Measurements from ENCODE around the gene HEXD. TPM values are rescaled to one million over a fixed set of nuclear protein-coding genes. Genes with fewer than 3 reads are reported as not detected.
A peak's percentile ranks its signal among the peaks of the same experiment; 100 is the strongest.

Gene HEXD
- total and polyA plus RNA-seq, 10 of the 15 experiments (the other 5 are each of a cell fraction or from before 2014, with no cell fraction given): 1.6 to 24.2 (median 7.0) TPM

GRCh38 chr17:82418001-82418986 lies at the start of gene HEXD, which contains the start of gene OGFOD3 (continued):
- TF ChIP-seq E4F1 (IDR thresholded peaks at IDR 0.05; ENCODE audit: borderline replicate concordance, partially characterized antibody) (no peak), DPF2 (IDR thresholded peaks at IDR 0.05) (peak; percentile 94), ZNF384 (IDR thresholded peaks at IDR 0.05; ENCODE audit: borderline replicate concordance, low read depth, low read length) (no peak), ZNF24 (IDR thresholded peaks at IDR 0.05) (peak; percentile 73; the same call in 1 of the 2 replicates), CHD2 (IDR thresholded peaks at IDR 0.05; ENCODE audit: borderline replicate concordance, low read depth, low read length) (peak; percentile 78; the same call in 1 of the 2 replicates), CHD4 (IDR thresholded peaks at IDR 0.05) (no peak), CEBPZ (IDR thresholded peaks at IDR 0.05; ENCODE audit: low read depth, low read length) (peak; percentile 55; the same call in 1 of the 2 replicates), RFX5 (IDR thresholded peaks at IDR 0.05; ENCODE audit: low read depth, low read length) (0 out of 2 replicates have a peak, but pooled peaks have one; percentile 16), CUX1 (IDR thresholded peaks at IDR 0.05; ENCODE audit: insufficient replicate concordance, low read depth, low read length) (peak; percentile 97), IRF5 (IDR thresholded peaks at IDR 0.05; ENCODE audit: borderline replicate concordance) (no peak), MXI1 (IDR thresholded peaks at IDR 0.05; ENCODE audit: low read depth, low read length) (peak; percentile 75)
- TF ChIP-seq, protein P1, sequence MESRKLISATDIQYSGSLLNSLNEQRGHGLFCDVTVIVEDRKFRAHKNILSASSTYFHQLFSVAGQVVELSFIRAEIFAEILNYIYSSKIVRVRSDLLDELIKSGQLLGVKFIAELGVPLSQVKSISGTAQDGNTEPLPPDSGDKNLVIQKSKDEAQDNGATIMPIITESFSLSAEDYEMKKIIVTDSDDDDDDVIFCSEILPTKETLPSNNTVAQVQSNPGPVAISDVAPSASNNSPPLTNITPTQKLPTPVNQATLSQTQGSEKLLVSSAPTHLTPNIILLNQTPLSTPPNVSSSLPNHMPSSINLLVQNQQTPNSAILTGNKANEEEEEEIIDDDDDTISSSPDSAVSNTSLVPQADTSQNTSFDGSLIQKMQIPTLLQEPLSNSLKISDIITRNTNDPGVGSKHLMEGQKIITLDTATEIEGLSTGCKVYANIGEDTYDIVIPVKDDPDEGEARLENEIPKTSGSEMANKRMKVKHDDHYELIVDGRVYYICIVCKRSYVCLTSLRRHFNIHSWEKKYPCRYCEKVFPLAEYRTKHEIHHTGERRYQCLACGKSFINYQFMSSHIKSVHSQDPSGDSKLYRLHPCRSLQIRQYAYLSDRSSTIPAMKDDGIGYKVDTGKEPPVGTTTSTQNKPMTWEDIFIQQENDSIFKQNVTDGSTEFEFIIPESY (IDR thresholded peaks at IDR 0.05): no peak

All from GM12878 (cell line).